Measurements from ENCODE around the gene CTTNBP2. TPM values are rescaled to one million over a fixed set of nuclear protein-coding genes. Genes with fewer than 3 reads are reported as not detected.

CTTNBP2 gene
- total and polyA plus RNA-seq, 2 donors (not counting 1 experiment from before 2014, with no cell fraction given) = 0.04 to 0.27 TPM

GRCh38 chr7:117805241-117805640 lies 68.0 kb downstream of the CTTNBP2 start:
- H3K27ac Mint-ChIP-seq = no peak overlapping the region
- WGBS (ENCODE audit: insufficient coverage) = 100% methylated on average over 1 of the region's 3 CpGs
- Histone ChIP-seq H3K27me3 (replicated peaks in 1 of 4; ENCODE audit: control extremely low read depth in 1 of 4, control insufficient read depth in 3 of 4, insufficient read depth in 4 of 4, low read length in 3 of 4) (no peaks in the 10 kb centered on the region), H3K4me1 (ENCODE audit: control insufficient read depth in 2 of 2, insufficient read depth in 2 of 2, low read length in 2 of 2) (no peaks in the 10 kb centered on the region), H3K4me2 (replicated peaks; ENCODE audit: low read depth, low read length, poor library complexity, severe bottlenecking) (no peak overlapping the region), H3K9ac (ENCODE audit: low read length) (no peak overlapping the region), H3K9me3 (ENCODE audit: control extremely low read depth in 1 of 3, control insufficient read depth in 2 of 3, insufficient read depth in 1 of 3, low read length in 2 of 3) (no peaks in the 10 kb centered on the region), H3K36me3 (replicated peaks in 1 of 2; ENCODE audit: control extremely low read depth in 1 of 2, control insufficient read depth in 1 of 2, extremely low read depth in 1 of 2, insufficient read depth in 2 of 2, low read length in 1 of 2) (no peaks in the 10 kb centered on the region), H2AFZ (ENCODE audit: insufficient read depth, low read depth, low read length, poor library complexity, severe bottlenecking) (no peak overlapping the region), H3K79me2 (ENCODE audit: control insufficient read depth, insufficient read depth, low read length) (no peaks in the 10 kb centered on the region), H4K20me1 (ENCODE audit: control insufficient read depth, insufficient read depth, low read length, poor library complexity, severe bottlenecking) (no peaks in the 10 kb centered on the region), H3K4me3 (ENCODE audit: control extremely low read depth in 1 of 5, extremely low read depth in 1 of 5, insufficient read depth in 1 of 5, low read depth in 2 of 5, low read length in 4 of 5) (no peak overlapping the region), H3K27ac (ENCODE audit: low read length in 2 of 2) (no peak overlapping the region)
- no peaks in the 10 kb centered on the region for H3K4me1 Mint-ChIP-seq
- peaks cover 3% of the 10 kb centered on the region for H3K27me3 Mint-ChIP-seq
- H3K9me3 Mint-ChIP-seq (ENCODE audit: insufficient read depth) = no peaks in the 10 kb centered on the region
- no peak for DNase-seq
- no peak overlapping the region for H3K4me3 Mint-ChIP-seq
- CTCF ChIA-PET = no interaction called here
- intact Hi-C loops (cut with micrococcal nuclease) = no loop called here
- ATAC-seq (ENCODE audit: low read depth) = no peak
- TF ChIP-seq EZH2 (IDR thresholded peaks at IDR 0.05; ENCODE audit: borderline replicate concordance, insufficient read depth, low read depth, low read length, poor library complexity, severe bottlenecking) (no peak), CTCF (IDR thresholded peaks at IDR 0.05) (no peak)
- POLR2A ChIA-PET = no interaction called here

- Histone ChIP-seq H3K36me3 (replicated peaks in 1 of 2; ENCODE audit: control extremely low read depth in 1 of 2, control insufficient read depth in 1 of 2, extremely low read depth in 1 of 2, insufficient read depth in 2 of 2, low read length in 1 of 2) (no peaks in the 10 kb centered on the region), H3K4me2 (replicated peaks; ENCODE audit: low read depth, low read length, poor library complexity, severe bottlenecking) (no peak overlapping the region), H2AFZ (ENCODE audit: insufficient read depth, low read depth, low read length, poor library complexity, severe bottlenecking) (no peak overlapping the region), H3K4me3 (ENCODE audit: control extremely low read depth in 1 of 5, extremely low read depth in 1 of 5, insufficient read depth in 1 of 5, low read depth in 2 of 5, low read length in 4 of 5) (no peak overlapping the region), H4K20me1 (ENCODE audit: control insufficient read depth, insufficient read depth, low read length, poor library complexity, severe bottlenecking) (no peaks in the 10 kb centered on the region), H3K27me3 (replicated peaks in 1 of 4; ENCODE audit: control extremely low read depth in 1 of 4, control insufficient read depth in 3 of 4, insufficient read depth in 4 of 4, low read length in 3 of 4) (no peaks in the 10 kb centered on the region), H3K27ac (ENCODE audit: low read length in 2 of 2) (no peak overlapping the region), H3K9ac (ENCODE audit: low read length) (no peak overlapping the region), H3K4me1 (ENCODE audit: control insufficient read depth in 2 of 2, insufficient read depth in 2 of 2, low read length in 2 of 2) (no peaks in the 10 kb centered on the region), H3K9me3 (ENCODE audit: control extremely low read depth in 1 of 3, control insufficient read depth in 2 of 3, insufficient read depth in 1 of 3, low read length in 2 of 3) (no peaks in the 10 kb centered on the region), H3K79me2 (ENCODE audit: control insufficient read depth, insufficient read depth, low read length) (no peaks in the 10 kb centered on the region)
- no peaks in the 10 kb centered on the region for H3K4me1 Mint-ChIP-seq
- no peak for DNase-seq
- no CpG with 5 or more reads among the region's 2 CpGs for WGBS (ENCODE audit: insufficient coverage)
- intact Hi-C loops (cut with micrococcal nuclease) = no loop called here
- H3K4me3 Mint-ChIP-seq = no peak overlapping the region
- POLR2A ChIA-PET = no interaction called here
- CTCF ChIA-PET = no interaction called here
- H3K9me3 Mint-ChIP-seq (ENCODE audit: insufficient read depth) = no peaks in the 10 kb centered on the region
- no peak for TF ChIP-seq EZH2 (IDR thresholded peaks at IDR 0.05; ENCODE audit: borderline replicate concordance, insufficient read depth, low read depth, low read length, poor library complexity, severe bottlenecking)
- no peak for TF ChIP-seq CTCF (IDR thresholded peaks at IDR 0.05)
- H3K27ac Mint-ChIP-seq = no peak overlapping the region
- ATAC-seq (ENCODE audit: low read depth) = no peak
- H3K27me3 Mint-ChIP-seq = peaks cover 3% of the 10 kb centered on the region
Observed at GRCh38 chr7:117803476-117803875, 69.8 kb downstream of the CTTNBP2 start.
